Measurements from ENCODE around the gene M1AP.

DNA sequence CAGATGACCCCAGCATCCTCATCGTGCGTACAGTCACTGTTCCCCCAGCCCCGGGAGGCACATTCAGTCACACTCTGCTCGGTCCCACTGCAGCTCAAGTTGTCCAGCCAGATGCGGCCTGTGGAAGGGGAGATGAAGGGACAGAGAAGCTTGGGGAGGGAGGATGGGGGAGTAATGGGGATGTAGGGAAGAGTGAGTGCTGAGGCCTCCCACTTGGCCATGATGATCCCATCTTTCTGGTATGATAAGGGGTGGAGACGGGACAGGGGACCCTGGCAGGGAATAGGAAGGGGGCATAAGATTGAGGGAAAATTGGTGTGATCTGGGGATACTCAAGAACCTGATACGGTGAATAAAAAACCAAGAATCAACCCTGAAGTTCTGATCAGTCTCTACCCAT, 97.9 kb downstream of the M1AP start:
- TF ChIP-seq, protein P1, sequence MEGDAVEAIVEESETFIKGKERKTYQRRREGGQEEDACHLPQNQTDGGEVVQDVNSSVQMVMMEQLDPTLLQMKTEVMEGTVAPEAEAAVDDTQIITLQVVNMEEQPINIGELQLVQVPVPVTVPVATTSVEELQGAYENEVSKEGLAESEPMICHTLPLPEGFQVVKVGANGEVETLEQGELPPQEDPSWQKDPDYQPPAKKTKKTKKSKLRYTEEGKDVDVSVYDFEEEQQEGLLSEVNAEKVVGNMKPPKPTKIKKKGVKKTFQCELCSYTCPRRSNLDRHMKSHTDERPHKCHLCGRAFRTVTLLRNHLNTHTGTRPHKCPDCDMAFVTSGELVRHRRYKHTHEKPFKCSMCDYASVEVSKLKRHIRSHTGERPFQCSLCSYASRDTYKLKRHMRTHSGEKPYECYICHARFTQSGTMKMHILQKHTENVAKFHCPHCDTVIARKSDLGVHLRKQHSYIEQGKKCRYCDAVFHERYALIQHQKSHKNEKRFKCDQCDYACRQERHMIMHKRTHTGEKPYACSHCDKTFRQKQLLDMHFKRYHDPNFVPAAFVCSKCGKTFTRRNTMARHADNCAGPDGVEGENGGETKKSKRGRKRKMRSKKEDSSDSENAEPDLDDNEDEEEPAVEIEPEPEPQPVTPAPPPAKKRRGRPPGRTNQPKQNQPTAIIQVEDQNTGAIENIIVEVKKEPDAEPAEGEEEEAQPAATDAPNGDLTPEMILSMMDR (IDR thresholded peaks at IDR 0.05; ENCODE audit: borderline replicate concordance, extremely low read depth, low read length, poor library complexity, severe bottlenecking) = no peak
- no peak for TF ChIP-seq EZH2 (IDR thresholded peaks at IDR 0.05; ENCODE audit: borderline replicate concordance, low read depth, low read length, severe bottlenecking)

Data from DND-41 (cell line).